ENCODE measurements around the gene NOVA2. TPM values are rescaled to one million over a fixed set of nuclear protein-coding genes. Genes with fewer than 3 reads are reported as not detected.

NOVA2 gene
- total and polyA plus RNA-seq, 2 of the 8 experiments (the other 6 are each of a cell fraction or from before 2014, with no cell fraction given): 3.2 to 24.6 TPM

- TF ChIP-seq RAD21 (IDR thresholded peaks at IDR 0.05 in 1 of 2, conservative IDR thresholded peaks at IDR 0.05 in 1 of 2; ENCODE audit: low read depth in 2 of 2, low read length in 2 of 2) (peak; percentile 61 to 72), ZNF274 (IDR thresholded peaks at IDR 0.05; ENCODE audit: borderline replicate concordance, extremely low read depth, low read length) (no peak), CBX8 (IDR thresholded peaks at IDR 0.05; ENCODE audit: borderline replicate concordance, low read depth, low read length) (no peak), HDAC6 (IDR thresholded peaks at IDR 0.05; ENCODE audit: low read depth, low read length) (no peak), CREB1 (IDR thresholded peaks at IDR 0.05) (peak; percentile 44), JUN (IDR thresholded peaks at IDR 0.05; ENCODE audit: low read depth, low read length) (no peak), RBBP5 (IDR thresholded peaks at IDR 0.05; ENCODE audit: borderline replicate concordance, low read depth, low read length) (no peak), NRF1 (IDR thresholded peaks at IDR 0.05; ENCODE audit: low read depth, low read length) (0 out of 2 replicates have a peak, but pooled peaks have one; percentile 18), E2F6 (IDR thresholded peaks at IDR 0.05) (no peak), KDM1A (IDR thresholded peaks at IDR 0.05; ENCODE audit: borderline replicate concordance, low read length) (0 out of 2 replicates have a peak, but pooled peaks have one; percentile 10), TAF1 (IDR thresholded peaks at IDR 0.05; ENCODE audit: low read depth, low read length) (no peak), YY1 (IDR thresholded peaks at IDR 0.05; ENCODE audit: low read depth, low read length) (0 out of 2 replicates have a peak, but pooled peaks have one; percentile 22)
These were observed 36.2 kb upstream of the NOVA2 start (continued) for GRCh38 chr19:46009530-46010510.
